ENCODE results near the gene RNFT2. TPM values are rescaled to one million over a fixed set of nuclear protein-coding genes. Genes with fewer than 3 reads are reported as not detected.

The RNFT2 gene
- total RNA-seq, 1 experiment from 2014 or later = 12.6 TPM

DNA sequence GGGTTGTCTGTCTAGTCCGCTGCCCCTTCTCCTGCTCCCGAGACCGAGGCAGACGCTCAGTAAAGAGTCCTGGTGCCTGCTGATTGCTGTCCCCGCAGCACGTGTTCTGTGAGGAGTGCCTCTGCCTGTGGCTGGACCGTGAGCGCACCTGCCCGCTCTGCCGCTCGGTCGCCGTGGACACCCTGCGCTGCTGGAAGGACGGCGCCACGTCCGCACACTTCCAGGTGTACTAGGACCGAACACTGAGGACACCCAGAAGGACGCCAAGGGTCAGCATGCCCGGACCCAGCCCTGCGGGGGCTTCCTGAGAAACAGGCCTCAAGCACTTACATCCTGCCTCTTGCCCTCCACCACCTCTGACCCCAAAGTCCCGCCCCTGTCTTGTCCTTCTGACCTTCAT is 111.1 kb downstream of the RNFT2 start:
- Histone ChIP-seq H3K9me2 (replicated peaks; ENCODE audit: low read length) (no peaks in the 10 kb centered on the region), H2AFZ (ENCODE audit: low read length) (no peak overlapping the region), H3K36me3 (ENCODE audit: low read depth, low read length) (no peaks in the 10 kb centered on the region), H3K27ac (ENCODE audit: low read length) (no peak overlapping the region), H3K4me2 (ENCODE audit: low read length) (no peak overlapping the region), H3F3A (ENCODE audit: low read length, unreplicated experiment) (no peaks in the 10 kb centered on the region), H3K4me1 (ENCODE audit: insufficient read depth, low read length) (no peaks in the 10 kb centered on the region), H3K9ac (ENCODE audit: low read length) (no peak overlapping the region), H3K4me3 (ENCODE audit: low read length) (no peak overlapping the region), H3K79me2 (ENCODE audit: low read length) (no peaks in the 10 kb centered on the region), H3K27me3 (ENCODE audit: low read length) (no peaks in the 10 kb centered on the region), H3K9me3 (ENCODE audit: low read length) (no peaks in the 10 kb centered on the region), H4K20me1 (ENCODE audit: low read length) (no peaks in the 10 kb centered on the region)
- intact Hi-C loops (cut with micrococcal nuclease) = no loop called here
- ChIA-PET POLR2A (ENCODE audit: unreplicated experiment) (no interaction called here), CTCF (no interaction called here)
- ATAC-seq (no peak), DNase-seq (no peak)
- no TSS peak for BruUV-seq (replicated peaks)
- no peak for TF ChIP-seq EZH2 (IDR thresholded peaks at IDR 0.05; ENCODE audit: low read length, unreplicated experiment)
- TF ChIP-seq, protein P1, sequence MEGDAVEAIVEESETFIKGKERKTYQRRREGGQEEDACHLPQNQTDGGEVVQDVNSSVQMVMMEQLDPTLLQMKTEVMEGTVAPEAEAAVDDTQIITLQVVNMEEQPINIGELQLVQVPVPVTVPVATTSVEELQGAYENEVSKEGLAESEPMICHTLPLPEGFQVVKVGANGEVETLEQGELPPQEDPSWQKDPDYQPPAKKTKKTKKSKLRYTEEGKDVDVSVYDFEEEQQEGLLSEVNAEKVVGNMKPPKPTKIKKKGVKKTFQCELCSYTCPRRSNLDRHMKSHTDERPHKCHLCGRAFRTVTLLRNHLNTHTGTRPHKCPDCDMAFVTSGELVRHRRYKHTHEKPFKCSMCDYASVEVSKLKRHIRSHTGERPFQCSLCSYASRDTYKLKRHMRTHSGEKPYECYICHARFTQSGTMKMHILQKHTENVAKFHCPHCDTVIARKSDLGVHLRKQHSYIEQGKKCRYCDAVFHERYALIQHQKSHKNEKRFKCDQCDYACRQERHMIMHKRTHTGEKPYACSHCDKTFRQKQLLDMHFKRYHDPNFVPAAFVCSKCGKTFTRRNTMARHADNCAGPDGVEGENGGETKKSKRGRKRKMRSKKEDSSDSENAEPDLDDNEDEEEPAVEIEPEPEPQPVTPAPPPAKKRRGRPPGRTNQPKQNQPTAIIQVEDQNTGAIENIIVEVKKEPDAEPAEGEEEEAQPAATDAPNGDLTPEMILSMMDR (conservative IDR thresholded peaks at IDR 0.05; ENCODE audit: low read depth, low read length) = no peak
- TF ChIP-seq EZH2phosphoT487 (IDR thresholded peaks at IDR 0.05; ENCODE audit: borderline replicate concordance, low read length) = no peak

DNA sequence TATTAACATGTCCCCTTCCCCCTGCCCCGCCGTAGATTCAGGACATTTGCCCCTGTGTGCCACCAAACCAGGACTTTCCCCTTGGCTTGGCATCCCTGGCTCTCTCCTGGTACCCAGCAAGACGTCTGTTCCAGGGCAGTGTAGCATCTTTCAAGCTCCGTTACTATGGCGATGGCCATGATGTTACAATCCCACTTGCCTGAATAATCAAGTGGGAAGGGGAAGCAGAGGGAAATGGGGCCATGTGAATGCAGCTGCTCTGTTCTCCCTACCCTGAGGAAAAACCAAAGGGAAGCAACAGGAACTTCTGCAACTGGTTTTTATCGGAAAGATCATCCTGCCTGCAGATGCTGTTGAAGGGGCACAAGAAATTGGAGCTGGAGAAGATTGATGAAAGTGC is 114.2 kb downstream of the RNFT2 start:
- Histone ChIP-seq H3K79me2 (ENCODE audit: low read length) (no peaks in the 10 kb centered on the region), H3K36me3 (ENCODE audit: low read depth, low read length) (no peaks in the 10 kb centered on the region), H3K9me2 (replicated peaks; ENCODE audit: low read length) (no peaks in the 10 kb centered on the region), H3K9ac (ENCODE audit: low read length) (no peak overlapping the region), H2AFZ (ENCODE audit: low read length) (no peak overlapping the region), H3F3A (ENCODE audit: low read length, unreplicated experiment) (no peaks in the 10 kb centered on the region), H3K27ac (ENCODE audit: low read length) (no peak overlapping the region), H3K27me3 (ENCODE audit: low read length) (no peaks in the 10 kb centered on the region), H3K9me3 (ENCODE audit: low read length) (no peaks in the 10 kb centered on the region), H3K4me3 (ENCODE audit: low read length) (no peak overlapping the region), H3K4me1 (ENCODE audit: insufficient read depth, low read length) (peaks cover 7% of the 10 kb centered on the region; the same call in 1 of the 2 replicates), H3K4me2 (ENCODE audit: low read length) (no peak overlapping the region), H4K20me1 (ENCODE audit: low read length) (no peaks in the 10 kb centered on the region)
- BruUV-seq (replicated peaks) = no TSS peak
- POLR2A ChIA-PET (ENCODE audit: unreplicated experiment) = no interaction called here
- ATAC-seq (no peak), DNase-seq (no peak)
- CTCF ChIA-PET = no interaction called here
- TF ChIP-seq EZH2phosphoT487 (IDR thresholded peaks at IDR 0.05; ENCODE audit: borderline replicate concordance, low read length) (no peak), EZH2 (IDR thresholded peaks at IDR 0.05; ENCODE audit: low read length, unreplicated experiment) (no peak)
- TF ChIP-seq, protein P1 (conservative IDR thresholded peaks at IDR 0.05; ENCODE audit: low read depth, low read length) = no peak
- intact Hi-C loops (cut with micrococcal nuclease) = no loop called here

DNA sequence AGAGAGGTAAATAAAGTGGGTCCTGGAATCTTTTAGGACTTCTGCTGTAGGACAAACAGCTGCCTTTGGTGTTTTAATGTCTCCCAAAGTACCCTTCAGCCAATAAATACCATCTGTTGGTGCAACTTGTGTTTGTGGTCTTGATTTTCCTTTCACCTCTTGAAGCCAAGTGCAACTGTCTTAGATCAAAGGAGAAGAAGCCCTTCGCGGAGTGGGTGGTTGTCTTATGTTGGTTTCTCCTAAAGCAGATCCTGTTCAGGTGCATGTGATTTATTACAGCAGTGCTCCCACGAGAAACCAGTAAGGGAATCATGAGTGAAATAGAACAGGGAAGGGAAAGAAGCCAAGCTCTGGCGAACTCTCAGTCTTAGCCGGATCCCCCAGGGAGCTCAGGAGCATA is 115.4 kb downstream of the RNFT2 start:
- ChIA-PET POLR2A (ENCODE audit: unreplicated experiment) (no interaction called here), CTCF (no interaction called here)
- no peak overlapping the region for H2AFZ ChIP-seq (ENCODE audit: low read length)
- H3F3A ChIP-seq (ENCODE audit: low read length, unreplicated experiment) = no peaks in the 10 kb centered on the region
- H3K79me2 ChIP-seq (ENCODE audit: low read length) = no peaks in the 10 kb centered on the region
- H3K4me2 ChIP-seq (ENCODE audit: low read length) = no peak overlapping the region
- BruUV-seq (replicated peaks) = no TSS peak
- DNase-seq (no peak), ATAC-seq (no peak)
- no peak overlapping the region for H3K27ac ChIP-seq (ENCODE audit: low read length)
- H3K9ac ChIP-seq (ENCODE audit: low read length) = no peak overlapping the region
- H3K36me3 ChIP-seq (ENCODE audit: low read depth, low read length) = no peaks in the 10 kb centered on the region
- intact Hi-C loops (cut with micrococcal nuclease) = no loop called here
- H3K4me1 ChIP-seq (ENCODE audit: insufficient read depth, low read length) = peaks cover 7% of the 10 kb centered on the region; the same call in 1 of the 2 replicates
- no peaks in the 10 kb centered on the region for H4K20me1 ChIP-seq (ENCODE audit: low read length)
- no peaks in the 10 kb centered on the region for H3K27me3 ChIP-seq (ENCODE audit: low read length)
- H3K9me3 ChIP-seq (ENCODE audit: low read length) = no peaks in the 10 kb centered on the region
- H3K4me3 ChIP-seq (ENCODE audit: low read length) = no peak overlapping the region
- H3K9me2 ChIP-seq (replicated peaks; ENCODE audit: low read length) = no peaks in the 10 kb centered on the region
- TF ChIP-seq EZH2 (IDR thresholded peaks at IDR 0.05; ENCODE audit: low read length, unreplicated experiment) (no peak), EZH2phosphoT487 (IDR thresholded peaks at IDR 0.05; ENCODE audit: borderline replicate concordance, low read length) (no peak)
- TF ChIP-seq, protein P1 (conservative IDR thresholded peaks at IDR 0.05; ENCODE audit: low read depth, low read length) = no peak

All from PC-3 (cell line).